Activated CD4-positive, alpha-beta T cell treated with anti-CD3 and anti-CD28 coated beads, Interleukin-2, amount 50 U/mL, for 4 hours (primary cell): Measurements from ENCODE around the gene MRPS6.

Experiments used
- DNase-seq, 2 experiments: peaks; one replicate each; pipeline ENCODE4 v3.0.0-alpha.2; 2020

Gene MRPS6

DNA sequence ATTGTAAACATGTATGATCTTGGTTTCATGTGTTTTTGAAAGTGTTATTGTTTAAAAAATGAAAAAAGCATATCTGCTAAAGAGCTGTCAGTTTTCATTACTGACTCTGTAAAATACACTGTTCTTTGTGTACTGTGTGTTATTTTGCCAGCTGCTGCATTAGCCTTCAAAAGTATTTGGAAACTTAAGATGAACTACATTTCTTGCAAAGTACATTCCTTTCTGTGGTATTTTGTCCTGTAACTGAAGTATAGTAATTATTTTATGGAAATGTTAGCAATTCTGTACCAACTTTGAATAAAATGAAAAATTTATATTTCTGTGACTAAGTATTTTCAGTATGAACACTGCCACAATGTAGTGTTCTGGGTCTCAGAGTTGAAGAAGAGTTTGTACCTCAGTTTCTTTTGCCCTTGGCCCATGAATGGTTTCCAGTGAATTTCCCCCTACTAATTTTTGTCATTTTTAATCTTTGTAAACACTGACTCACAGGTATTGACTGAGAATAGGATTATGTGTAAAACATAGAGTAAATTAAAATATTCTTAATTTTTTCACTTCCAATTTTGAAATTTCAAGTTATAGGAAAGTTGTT lies 32.7 kb downstream of the MRPS6 start:
- DNase-seq, result no peak

DNA sequence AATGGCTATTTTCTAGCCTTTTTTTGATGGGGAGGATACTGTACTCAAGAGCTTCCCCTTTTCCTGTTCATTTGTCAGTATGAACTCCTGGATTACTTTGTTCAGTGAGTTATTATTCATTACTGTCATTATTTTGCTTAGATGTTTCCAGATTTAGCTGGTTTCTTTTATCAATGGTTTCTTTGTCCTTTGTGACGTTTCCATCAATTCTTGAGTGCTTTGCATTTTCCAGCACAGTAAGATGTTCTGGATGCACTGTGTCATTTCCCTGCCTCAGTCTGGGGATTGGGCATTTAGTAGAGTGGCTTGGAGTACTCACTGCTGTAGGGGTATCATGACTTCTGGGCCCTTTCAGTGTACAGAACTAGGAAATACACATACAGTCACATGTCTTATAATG lies 34.2 kb downstream of the MRPS6 start:
- DNase-seq, result no peak

DNA sequence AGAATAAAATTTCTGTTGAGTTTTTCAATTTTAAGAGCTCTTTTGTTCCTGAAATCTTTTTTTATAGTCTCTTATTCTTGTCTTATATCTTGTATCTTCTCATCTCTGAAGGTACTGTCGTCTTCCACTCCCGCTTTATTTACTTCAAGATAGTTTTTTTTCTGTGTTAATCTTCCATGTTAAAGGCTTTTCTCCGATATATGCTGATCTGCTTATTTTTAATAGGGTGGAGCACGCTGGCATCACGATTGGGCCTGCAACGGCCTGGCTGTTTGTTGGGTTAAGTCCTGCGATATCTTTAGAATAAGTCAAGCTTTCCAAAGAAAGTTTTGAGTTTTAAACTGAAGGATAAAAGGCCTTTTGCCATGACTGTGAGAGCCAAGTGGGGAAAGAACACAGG lies 35.7 kb downstream of the MRPS6 start:
- no peak for DNase-seq

DNA sequence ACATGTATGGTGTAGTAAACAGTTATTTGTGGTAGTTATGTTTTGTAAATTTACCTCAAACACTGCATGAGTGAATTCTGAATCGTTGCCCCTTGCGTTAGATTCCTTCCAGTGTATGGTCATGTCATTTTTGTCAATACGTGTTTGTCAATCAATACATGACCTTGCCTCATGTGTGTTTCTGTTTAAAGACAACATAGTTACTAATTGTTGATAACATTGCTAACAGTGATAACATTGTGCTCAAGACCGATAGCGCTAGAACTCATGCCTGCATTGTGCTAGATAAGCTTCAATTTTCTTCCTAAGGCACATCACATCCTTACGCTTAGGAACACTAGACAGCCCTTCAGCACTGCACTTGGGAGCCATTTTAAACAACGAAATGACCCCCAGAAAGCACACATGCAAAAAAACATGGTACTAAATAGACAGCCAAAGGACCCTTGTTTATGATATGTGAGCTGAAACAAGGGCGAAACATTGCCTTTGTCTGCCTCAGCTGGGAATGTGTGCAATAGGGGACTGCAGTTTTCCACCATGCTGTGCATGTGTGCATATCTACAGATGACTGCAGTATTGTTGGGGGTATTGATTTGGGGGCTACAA lies 37.3 kb downstream of the MRPS6 start:
- DNase-seq, result no peak

DNA sequence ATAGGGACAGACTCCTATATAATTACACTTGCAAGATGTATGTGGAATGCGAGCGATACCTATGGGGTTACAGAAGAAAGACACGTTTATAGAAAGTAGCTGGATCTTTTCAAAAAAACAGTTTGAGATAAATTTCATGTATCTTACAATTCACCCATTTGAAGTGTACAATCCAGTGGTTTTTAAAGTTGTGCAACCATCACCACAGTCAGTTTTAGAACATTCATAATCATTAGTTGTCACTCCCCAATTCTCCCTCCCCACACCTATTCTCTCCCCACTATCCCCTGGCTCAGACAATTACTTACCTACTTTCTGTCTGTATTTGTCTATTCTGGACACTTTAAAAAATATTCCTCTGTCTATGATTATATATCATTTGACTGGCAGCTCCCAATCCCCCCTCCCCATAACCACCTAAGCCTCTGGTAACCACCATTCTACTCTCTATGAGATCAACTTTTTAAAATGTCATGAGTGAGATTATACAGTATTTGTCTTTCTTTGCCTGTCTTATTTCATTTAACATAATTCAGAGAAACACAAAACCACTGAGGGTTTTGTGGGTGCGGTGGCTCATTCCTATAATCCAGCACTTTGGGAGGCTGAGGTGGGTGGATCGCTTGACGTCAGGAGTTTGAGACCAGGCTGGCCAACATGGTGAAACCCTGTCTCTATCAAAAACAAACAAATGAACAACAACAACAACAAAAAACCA lies 39.1 kb downstream of the MRPS6 start:
- DNase-seq, result no peak

DNA sequence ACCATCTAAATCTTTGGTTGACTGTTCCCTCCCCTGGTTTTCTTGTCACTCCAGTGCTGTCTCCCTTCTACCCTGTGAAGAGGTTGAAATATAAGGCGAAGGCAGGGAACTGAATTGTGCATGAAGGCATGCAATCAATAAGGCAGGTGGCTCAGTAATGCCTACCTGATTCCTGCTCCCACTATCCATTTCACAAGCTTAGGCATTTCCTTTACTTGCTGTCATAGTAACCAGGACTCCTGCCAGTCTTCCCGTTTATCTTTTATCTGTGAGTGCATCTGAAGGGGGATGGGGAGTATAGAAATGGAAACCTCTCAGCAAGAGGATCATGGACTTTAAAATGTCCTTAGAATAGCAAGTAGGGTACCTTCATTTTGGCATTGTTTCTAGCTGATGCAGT lies 40.5 kb downstream of the MRPS6 start:
- DNase-seq, result no peak

DNA sequence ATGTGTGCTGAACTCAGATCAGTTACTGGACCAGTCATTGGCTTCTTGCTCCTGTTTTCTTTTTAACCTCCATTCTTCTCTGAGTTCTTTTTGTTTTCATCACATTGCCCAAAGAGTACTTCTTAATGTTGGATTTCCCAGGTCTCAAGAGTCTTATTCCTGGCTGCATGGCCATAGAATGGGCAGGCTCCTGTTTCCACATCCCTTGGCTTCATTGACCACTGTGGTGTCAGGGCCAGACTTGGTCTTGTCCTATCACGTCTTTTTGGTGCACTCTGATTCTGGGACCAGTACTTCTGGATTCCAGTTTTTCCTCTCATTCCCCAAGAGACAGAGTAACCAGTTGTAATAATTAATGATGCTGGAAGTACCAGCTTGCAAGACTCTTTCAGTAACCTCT lies 41.8 kb downstream of the MRPS6 start:
- no peak for DNase-seq

DNA sequence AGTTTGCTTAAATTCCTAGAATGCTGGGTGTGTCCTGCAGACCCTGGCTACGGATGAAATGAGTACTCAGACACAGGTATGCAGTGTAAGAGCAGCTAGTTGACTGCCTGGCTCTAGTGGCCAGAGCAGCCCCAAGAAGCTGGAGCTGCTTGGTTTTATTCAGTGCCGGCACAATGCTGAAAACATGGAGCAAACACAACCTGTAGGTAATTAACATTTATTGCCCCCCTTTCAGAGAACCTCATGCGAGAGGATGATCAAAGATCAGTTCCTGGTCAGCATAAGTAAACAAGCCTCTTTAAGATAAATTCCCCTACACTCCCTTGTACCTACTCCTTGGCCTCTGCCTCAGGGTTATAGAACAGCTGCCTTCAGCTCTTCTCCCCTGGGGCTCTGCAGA lies 43.2 kb downstream of the MRPS6 start:
- DNase-seq, result no peak

DNA sequence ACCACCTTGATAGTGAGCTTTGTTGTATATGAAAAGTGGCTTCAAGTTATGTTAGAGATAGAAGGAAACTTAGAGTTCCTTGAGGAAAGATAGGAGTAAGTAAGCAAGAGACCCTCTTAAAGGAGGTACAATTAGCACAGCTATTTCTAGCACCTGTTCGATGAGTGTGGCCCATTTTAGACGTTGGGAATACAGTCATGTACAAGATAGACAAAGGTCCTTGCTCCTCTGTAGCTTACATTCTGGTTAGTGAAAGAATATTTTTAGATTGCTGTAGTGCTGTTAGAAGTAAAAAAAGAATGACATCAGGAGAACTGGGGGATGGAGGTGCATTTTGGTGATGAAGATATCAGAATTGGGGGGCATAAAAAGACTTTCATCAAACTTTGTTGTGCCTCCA lies 47.5 kb downstream of the MRPS6 start:
- DNase-seq, result no peak

DNA sequence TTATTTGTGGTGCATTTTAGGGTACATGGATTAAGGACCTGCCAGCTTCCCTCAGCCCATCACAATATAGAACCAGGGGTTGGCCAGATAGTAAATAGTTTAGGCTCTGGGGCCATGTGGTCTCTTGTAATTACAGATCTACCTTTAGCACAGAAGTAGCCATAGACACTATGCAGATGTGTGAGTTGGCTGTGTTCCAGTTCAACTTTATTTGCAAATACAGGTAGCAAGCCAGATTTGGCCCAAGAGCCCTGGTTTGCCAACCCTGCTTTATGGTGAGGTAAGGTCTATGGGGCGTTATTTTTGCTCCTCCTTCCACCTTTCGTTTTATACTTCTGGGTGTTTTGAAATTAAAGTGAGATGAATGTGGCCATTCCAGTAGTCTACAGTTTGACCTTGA lies 48.7 kb downstream of the MRPS6 start:
- no peak for DNase-seq

DNA sequence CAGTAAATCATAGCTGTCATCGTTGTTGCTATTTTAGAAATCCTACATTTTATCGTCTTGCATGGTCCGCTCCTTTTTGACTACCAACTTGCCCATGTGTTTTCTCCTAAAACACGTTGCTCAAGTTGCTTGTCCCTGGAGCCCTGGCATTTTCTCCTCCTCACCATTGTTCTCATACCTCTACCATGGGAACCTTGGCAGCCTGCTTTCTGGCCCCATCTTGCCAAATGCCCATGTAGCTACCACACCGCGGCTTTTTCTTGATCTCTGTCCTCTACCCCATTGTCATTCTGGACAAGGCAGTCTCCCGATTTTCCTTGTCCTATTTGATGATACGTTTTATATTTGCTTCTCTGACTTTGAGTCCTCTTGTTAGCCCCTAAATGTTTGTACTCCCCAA lies 50.2 kb downstream of the MRPS6 start:
- no peak for DNase-seq

DNA sequence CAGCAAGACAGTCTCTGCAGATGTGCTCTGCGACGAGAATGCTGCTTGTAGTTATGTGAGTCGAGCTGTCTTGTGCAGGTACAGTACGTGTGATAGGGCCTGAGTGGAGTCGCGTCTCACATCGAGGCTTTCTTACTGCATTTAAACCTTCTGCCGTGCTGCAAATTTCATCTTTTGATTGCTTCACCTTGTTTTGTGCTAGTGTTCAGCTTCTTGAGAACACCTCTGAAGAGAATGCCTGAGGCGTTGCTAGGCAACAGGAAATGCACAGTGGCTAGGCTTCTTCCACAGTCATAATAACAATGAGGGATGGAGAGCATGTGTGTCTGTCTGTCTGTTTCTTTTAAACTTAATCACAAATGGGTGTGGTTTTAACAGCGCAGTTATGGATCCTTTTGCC lies 52.9 kb downstream of the MRPS6 start:
- DNase-seq, result no peak

DNA sequence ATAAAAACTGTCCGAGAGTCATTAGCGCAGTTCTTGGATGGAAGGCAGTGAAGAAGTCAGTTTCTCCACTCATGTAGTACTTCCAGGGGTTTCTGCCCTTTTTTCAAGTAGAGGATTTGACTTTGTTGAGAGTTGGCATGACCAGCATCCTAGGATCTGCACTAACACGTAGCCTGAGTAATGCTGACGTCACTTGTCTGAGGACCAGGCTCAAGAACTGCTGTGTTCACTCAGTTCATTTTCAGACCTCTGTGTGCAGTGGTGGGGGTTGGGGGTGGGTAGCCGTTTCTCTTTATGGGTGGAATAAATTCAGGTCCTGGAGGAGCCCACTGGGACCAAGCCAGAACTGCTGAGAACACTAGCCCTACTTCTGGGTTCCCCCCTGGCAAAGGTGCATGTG lies 53.3 kb downstream of the MRPS6 start:
- no peak for DNase-seq

DNA sequence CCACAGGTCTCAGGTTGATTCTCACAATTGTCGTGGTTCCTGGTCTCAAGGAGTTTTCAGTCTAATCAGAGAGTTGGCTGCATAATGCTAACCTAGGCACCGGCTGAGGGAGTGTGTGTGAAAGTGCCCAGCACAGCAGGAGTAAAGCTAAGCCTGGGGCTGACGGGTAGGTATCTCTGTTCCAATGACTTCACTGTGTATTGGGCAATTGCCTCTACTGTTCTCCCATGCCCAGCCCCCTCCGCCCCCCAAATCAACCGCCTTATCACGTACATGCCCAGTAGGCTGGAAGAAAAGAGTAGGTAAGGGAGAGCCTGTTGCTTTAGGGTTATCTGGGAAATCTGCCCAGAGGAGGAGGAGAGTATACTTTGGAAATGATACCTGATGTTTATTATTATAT lies 54.7 kb downstream of the MRPS6 start:
- DNase-seq, result no peak

DNA sequence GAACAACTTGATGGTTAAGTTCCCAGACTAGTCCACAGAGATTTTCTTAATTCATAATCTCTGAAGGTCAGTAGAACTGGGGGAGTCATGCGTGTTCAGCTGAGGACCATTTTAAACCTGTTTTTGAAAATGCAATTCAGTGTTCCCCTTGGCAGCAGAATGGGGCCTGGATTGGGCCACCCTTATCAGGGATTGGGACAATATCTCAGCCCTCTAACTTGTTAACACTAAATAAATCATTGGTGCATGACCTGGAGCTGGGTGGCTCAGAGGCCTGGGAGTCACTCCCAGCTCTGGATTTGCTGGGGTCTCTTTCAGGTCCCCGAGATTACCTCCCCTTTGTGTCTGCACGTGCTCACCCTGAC lies 55.3 kb downstream of the MRPS6 start:
- DNase-seq, result no peak

DNA sequence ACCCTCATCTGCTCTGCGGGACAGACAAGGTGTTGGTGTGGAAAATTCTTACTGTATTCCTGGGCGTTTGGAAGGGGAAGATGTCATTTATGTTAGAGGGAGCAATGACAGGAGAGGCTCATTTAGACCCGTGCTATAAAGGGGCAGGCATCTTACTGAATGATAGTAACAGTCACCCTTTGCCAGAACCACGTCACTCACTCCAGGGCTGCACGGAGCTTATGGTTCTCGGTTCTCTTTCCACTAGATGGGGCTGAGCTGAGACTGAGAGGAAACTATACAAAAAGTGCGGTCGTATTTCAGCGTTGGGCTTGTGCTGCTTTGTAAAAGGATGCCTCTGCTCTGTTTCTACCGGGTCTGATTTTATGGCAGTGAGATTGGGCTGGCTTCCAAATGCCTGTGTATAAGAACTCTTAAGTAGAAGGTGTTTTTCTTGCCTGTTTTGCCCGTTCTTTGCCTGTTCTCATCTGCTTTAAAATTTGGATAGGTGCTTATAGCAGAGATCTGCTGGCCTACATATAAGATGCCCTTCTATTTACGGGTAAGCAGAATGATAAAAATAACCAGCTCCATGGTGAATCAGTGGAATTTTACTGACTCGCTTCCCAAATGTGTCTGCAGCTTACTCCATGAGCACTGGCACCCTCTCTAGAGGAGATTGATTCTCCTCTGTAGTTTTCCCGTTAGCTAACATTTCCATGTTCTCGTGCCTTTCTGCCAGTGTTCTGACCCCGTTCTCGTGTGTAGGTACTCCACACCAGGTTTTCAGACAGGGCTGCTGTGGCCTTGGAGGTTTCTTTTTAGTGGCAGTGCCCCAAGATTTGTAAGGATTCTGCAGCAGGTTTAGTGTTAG lies 55.9 kb downstream of the MRPS6 start:
- DNase-seq, result peak; percentile 54 to 57

DNA sequence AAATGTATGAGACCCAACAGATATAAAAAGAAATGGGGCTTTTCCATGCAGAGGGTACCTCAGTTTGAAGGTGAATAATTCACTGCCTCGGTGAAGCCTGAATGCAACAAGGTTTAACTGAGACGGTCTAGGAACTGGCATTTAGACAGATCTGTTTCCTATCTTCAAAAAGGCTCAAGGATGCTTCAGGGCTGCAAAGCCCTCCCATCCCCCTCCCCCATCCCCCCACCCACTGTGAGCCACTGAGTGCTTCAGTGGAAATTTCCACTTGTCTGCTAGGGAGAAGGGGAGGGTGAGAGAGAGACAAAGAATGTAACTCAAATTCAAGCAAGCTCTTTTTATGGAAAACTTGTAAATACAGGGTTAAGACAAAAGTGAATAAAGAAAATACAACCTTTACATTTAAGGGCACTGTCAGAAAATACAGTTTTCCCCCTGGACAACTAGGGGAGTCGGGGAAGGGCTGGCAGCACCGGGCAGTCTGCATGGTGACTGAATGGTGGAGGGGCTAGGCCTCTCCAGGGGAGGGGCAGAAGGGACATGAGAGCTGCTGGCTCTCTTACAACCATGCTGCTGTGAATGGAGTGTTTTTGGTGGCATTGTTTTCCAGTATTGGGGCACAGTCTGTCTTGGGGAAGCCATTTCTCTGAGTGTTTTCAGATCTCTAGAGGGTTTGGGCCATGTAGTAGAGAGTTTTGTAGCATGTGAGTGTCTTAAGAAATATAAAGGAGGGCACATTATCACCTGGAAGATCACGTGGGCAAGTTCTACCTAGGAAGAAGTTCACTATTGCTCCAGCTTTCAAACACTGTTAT lies 56.7 kb downstream of the MRPS6 start:
- no peak for DNase-seq

DNA sequence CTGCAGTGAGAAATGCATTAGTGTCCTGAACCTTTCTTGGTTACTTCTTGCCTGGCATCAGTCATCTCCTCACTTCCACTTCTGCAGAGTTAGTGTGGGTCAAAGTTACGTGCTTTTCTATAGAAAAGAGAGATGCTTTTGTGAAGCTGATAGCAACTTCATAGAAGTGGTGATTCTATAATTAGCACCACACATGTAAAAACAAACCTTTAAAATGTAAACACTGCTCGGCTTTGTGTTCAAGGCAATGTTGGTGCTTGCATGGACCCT lies 57.3 kb downstream of the MRPS6 start:
- DNase-seq, result no peak

DNA sequence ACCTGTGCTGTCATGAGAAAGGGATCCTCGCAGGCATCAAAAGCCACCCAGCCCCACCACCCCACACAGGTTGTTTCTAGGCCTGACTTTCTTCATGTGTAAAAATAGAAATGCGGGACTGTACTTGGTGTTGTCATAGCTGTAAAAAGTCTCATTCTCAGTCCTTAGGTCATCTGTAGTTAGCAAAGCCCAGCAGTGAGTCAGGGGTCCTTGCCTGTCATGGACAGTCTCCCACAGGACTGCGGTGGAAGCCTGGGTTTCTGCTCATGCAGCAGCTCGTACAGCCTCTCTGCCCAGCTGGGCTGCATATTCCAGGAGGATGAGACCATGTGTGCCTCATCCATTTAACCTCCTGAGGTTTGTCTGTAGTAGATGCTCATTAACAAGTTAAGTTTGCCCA lies 58.2 kb downstream of the MRPS6 start:
- DNase-seq, result no peak

DNA sequence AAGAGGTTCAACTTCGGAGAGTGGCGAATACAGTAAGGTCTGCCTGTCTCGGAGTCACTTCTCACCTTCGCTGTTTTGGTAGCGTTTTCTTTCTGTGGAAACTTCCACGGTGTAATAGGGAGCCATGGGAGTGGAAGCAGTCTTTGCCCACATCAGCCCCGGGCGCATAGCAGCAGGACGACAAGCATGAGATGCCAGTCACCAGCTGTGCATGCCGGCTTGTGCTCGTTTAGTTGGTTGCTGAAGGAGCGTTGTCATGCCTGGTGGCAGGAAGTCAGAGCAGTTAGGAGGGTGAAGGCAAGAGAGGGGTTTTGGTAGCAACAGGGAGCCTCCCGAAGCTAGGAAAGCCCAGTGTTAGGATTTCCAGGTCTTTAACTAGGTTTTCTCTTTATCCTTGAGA lies 58.8 kb downstream of the MRPS6 start:
- no peak for DNase-seq

DNA sequence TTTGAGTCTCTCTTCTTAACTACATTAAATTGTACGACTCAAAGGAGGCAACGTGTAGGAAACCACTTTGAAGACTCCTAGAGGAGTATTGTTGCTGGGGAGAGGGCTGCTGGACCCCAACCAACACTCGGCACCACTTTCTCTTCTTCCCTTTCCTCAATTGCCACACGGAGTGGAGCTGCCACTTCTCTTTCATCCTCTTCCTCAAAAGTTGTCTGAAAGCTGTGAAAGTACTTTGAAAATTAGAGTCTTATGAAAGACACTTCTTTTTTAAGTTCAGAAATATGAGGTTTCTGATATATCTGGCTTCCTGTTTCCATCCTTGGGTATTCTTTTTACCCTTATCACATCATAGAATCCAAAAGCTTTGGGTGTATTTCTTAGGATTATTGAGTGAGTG lies 59.5 kb downstream of the MRPS6 start:
- no peak for DNase-seq

DNA sequence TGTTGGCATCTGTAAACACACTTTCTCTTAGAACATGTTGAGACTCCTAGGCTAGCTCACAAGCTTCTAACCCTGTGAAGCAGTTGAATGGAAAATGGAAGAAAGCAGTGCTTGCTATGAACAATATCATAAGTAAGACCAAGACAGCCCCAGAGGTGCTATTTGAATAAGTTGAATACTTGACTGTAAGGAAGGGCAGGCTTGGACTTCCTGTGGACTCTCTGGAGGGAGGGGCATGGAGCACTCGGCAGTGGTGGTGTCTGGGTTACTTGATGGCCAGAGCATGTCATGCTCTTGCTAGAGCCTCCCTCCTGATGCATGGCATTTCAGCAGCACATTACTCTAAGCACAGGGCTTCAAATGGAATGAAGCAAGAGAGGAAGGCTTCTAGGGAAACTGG lies 60.0 kb downstream of the MRPS6 start:
- DNase-seq, result no peak

DNA sequence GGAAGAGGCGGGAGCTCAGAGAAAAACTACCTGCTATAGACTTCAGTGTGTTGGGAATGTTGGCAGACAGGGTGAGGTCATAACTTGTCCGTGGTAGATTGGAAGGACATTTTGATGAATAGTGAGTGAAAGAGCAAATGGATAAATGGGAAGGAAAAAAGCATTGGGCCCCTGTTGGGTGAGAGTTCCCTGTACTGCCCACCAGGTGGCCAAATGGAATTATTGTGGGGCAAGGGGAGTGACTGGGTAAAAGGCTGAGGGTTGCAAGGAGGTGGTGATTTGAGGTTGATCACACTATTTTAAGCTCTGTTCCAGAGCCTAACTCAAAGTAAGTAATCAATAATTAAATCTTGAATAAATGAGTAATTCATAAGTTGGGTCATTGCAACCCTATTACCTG lies 60.4 kb downstream of the MRPS6 start:
- no peak for DNase-seq
